IMR-90 (cell line): Measurements from ENCODE around the gene TP53I11. TPM values are rescaled to one million over a fixed set of nuclear protein-coding genes. Genes with fewer than 3 reads are reported as not detected.

Source experiments
- ATAC-seq: fragments of 200-7000 bp; cut with Tn5 transposase; 2 replicates; pipeline ENCODE4 v1.9.1; 2020; ENCODE audit warnings: low read depth, mild to moderate bottlenecking, moderate library complexity
- BruUV-seq: library from RNA; stranded (reverse); fragments of 400-500 nt; replicated peaks from 2 replicates; lab custom pipeline; 2021; lab: Mats Ljungman, UMichigan
- CTCF ChIA-PET: fragments of 300-600 bp; formaldehyde crosslinking; extraction: SDS; loops from one replicate; lab custom pipeline; 2021; ENCODE audit warnings: antibody characterized with exemption; lab: Yijun Ruan, JAX
- POLR2A ChIA-PET: fragments of 300-600 bp; sonication (Branson Sonifier 250); formaldehyde crosslinking; loops from one replicate; lab custom pipeline; 2022; ENCODE audit warnings: antibody characterized with exemption; ENCODE audit not compliant: unreplicated experiment; lab: Charles Lee
- DNase-seq: peaks from one replicate; pipeline ENCODE4 v3.0.0; 2013
- H2AFZ ChIP-seq: replicated peaks from 2 replicates; pipeline ENCODE3; 2013; ENCODE audit warnings: low read length, mild to moderate bottlenecking; ENCODE audit not compliant: poor library complexity
- H2AK5ac ChIP-seq: 2 replicates; pipeline ENCODE4 v1.6.1; 2013; ENCODE audit warnings: low read depth, low read length, inconsistent platforms
- H2AK9ac ChIP-seq: replicated peaks from 2 replicates; pipeline ENCODE3; 2013; ENCODE audit warnings: mild to moderate bottlenecking, low read depth, low read length, moderate library complexity; ENCODE audit not compliant: poor library complexity
- H2BK120ac ChIP-seq: 2 replicates; pipeline ENCODE4 v1.6.1; 2013; ENCODE audit warnings: low read depth, low read length, inconsistent platforms
- H2BK15ac ChIP-seq: 3 replicates; pipeline ENCODE4 v1.6.1; 2013; ENCODE audit warnings: low read depth, low read length, inconsistent platforms
- H2BK20ac ChIP-seq: 2 replicates; pipeline ENCODE4 v1.6.1; 2013; ENCODE audit warnings: low read depth, mild to moderate bottlenecking, inconsistent platforms, low read length, moderate library complexity
- H2BK5ac ChIP-seq: 2 replicates; pipeline ENCODE4 v1.6.1; 2013; ENCODE audit warnings: mild to moderate bottlenecking, low read depth, low read length, inconsistent platforms; ENCODE audit not compliant: poor library complexity, severe bottlenecking
- H3K14ac ChIP-seq: replicated peaks from 2 replicates; pipeline ENCODE4 v1.6.1; 2013; ENCODE audit warnings: low read depth, low read length, inconsistent platforms
- H3K18ac ChIP-seq: 2 replicates; pipeline ENCODE4 v1.6.1; 2013; ENCODE audit warnings: low read depth, low read length, control low read depth
- H3K23ac ChIP-seq: 2 replicates; pipeline ENCODE4 v1.6.1; 2013; ENCODE audit warnings: low read depth, low read length, inconsistent platforms
- H3K27ac ChIP-seq: 2 replicates; pipeline ENCODE4 v1.5.1; 2013; ENCODE audit warnings: mild to moderate bottlenecking, control low read depth, low read length; ENCODE audit not compliant: insufficient read depth
- H3K27me3 ChIP-seq: 2 replicates; pipeline ENCODE4 v1.6.1; 2013; ENCODE audit warnings: low read length; ENCODE audit not compliant: control insufficient read depth, insufficient read depth
- H3K36me3 ChIP-seq: 2 replicates; pipeline ENCODE4 v1.6.1; 2013; ENCODE audit warnings: low read length, mixed read lengths; ENCODE audit not compliant: control insufficient read depth, insufficient read depth
- H3K4ac ChIP-seq: 2 replicates; pipeline ENCODE4 v1.6.1; 2013; ENCODE audit warnings: low read depth, low read length, inconsistent platforms
- H3K4me1 ChIP-seq: 2 replicates; pipeline ENCODE4 v1.6.1; 2013; ENCODE audit warnings: low read length, mixed read lengths; ENCODE audit not compliant: control insufficient read depth, insufficient read depth
- H3K4me2 ChIP-seq: 2 replicates; pipeline ENCODE4 v1.6.1; 2013; ENCODE audit warnings: low read depth, mild to moderate bottlenecking, control low read depth, low read length, moderate library complexity
- H3K4me3 ChIP-seq: 2 replicates; pipeline ENCODE4 v1.5.1; 2013; ENCODE audit warnings: low read depth, mild to moderate bottlenecking, control low read depth, low read length, moderate library complexity; ENCODE audit not compliant: insufficient read depth
- H3K56ac ChIP-seq: 2 replicates; pipeline ENCODE4 v1.6.1; 2013; ENCODE audit warnings: low read length, inconsistent platforms; ENCODE audit not compliant: insufficient read depth; ENCODE audit errors: extremely low read depth
- H3K79me1 ChIP-seq, 2 experiments: 2 replicates each; pipeline ENCODE4 v1.6.1; 2013; ENCODE audit warnings: low read length in 2 of 2, inconsistent platforms in 1 of 2, low read depth in 1 of 2
- H3K9ac ChIP-seq: 2 replicates; pipeline ENCODE4 v1.6.1; 2013; ENCODE audit warnings: low read depth, low read length, control low read depth
- H3K9me1 ChIP-seq: 2 replicates; pipeline ENCODE4 v1.6.1; 2013; ENCODE audit warnings: low read length, inconsistent platforms; ENCODE audit not compliant: insufficient read depth
- H3K9me3 ChIP-seq: 2 replicates; pipeline ENCODE4 v1.6.1; 2013; ENCODE audit warnings: low read length; ENCODE audit not compliant: control insufficient read depth, insufficient read depth
- H4K20me1 ChIP-seq: 2 replicates; pipeline ENCODE4 v1.6.1; 2013; ENCODE audit warnings: low read length, inconsistent platforms; ENCODE audit not compliant: insufficient read depth
- H4K5ac ChIP-seq: 2 replicates; pipeline ENCODE4 v1.6.1; 2013; ENCODE audit warnings: mild to moderate bottlenecking, low read depth, low read length, control low read depth
- H4K8ac ChIP-seq, 2 experiments: 2 replicates each; pipeline ENCODE4 v1.6.1; 2013; ENCODE audit warnings: low read depth in 2 of 2, low read length in 2 of 2, control low read depth in 1 of 2, inconsistent platforms in 1 of 2
- H4K91ac ChIP-seq: 2 replicates; pipeline ENCODE4 v1.6.1; 2013; ENCODE audit warnings: low read depth, low read length, inconsistent platforms; ENCODE audit not compliant: insufficient read depth
- BHLHE40 ChIP-seq: fragments of 150-350 bp; IDR thresholded peaks from 2 replicates; pipeline ENCODE4 v1.6.1; 2016; ENCODE audit warnings: mild to moderate bottlenecking, low read depth, low read length
- CEBPB ChIP-seq: IDR thresholded peaks from 2 replicates; pipeline ENCODE4 v1.6.1; 2012; ENCODE audit warnings: low read depth, low read length, improper control_type of control experiment
- CHD1 ChIP-seq: IDR thresholded peaks from 2 replicates; pipeline ENCODE4 v1.6.1; 2012; ENCODE audit warnings: low read depth, low read length, improper control_type of control experiment
- CTCF ChIP-seq: conservative IDR thresholded peaks from 2 replicates; pipeline ENCODE4 v1.5.1; 2012; ENCODE audit warnings: mild to moderate bottlenecking, low read depth, low read length, improper control_type of control experiment
- ELK1 ChIP-seq: fragments of 150-350 bp; IDR thresholded peaks from 2 replicates; pipeline ENCODE4 v1.6.1; 2016; ENCODE audit warnings: low read depth, mild to moderate bottlenecking, low read length, moderate library complexity, borderline replicate concordance
- FOS ChIP-seq: fragments of 150-350 bp; IDR thresholded peaks from 2 replicates; pipeline ENCODE4 v1.6.1; 2016; ENCODE audit warnings: low read depth, low read length
- MAFK ChIP-seq: IDR thresholded peaks from 2 replicates; pipeline ENCODE4 v1.6.1; 2012; ENCODE audit warnings: low read depth, low read length, improper control_type of control experiment
- MAZ ChIP-seq: IDR thresholded peaks from 2 replicates; pipeline ENCODE4 v1.6.1; 2012; ENCODE audit warnings: low read depth, mild to moderate bottlenecking, low read length, improper control_type of control experiment, moderate library complexity, borderline replicate concordance
- MXI1 ChIP-seq: IDR thresholded peaks from 2 replicates; pipeline ENCODE4 v1.6.1; 2012; ENCODE audit warnings: low read depth, mild to moderate bottlenecking, low read length, moderate library complexity, borderline replicate concordance
- POLR2A ChIP-seq: IDR thresholded peaks from 2 replicates; pipeline ENCODE4 v1.6.1; 2012; ENCODE audit warnings: mild to moderate bottlenecking, low read depth, low read length
- RAD21 ChIP-seq: IDR thresholded peaks from 2 replicates; pipeline ENCODE4 v1.6.1; 2012; ENCODE audit warnings: low read length, improper control_type of control experiment
- RCOR1 ChIP-seq: IDR thresholded peaks from 2 replicates; pipeline ENCODE4 v1.6.1; 2012; ENCODE audit warnings: mild to moderate bottlenecking, low read length, improper control_type of control experiment; ENCODE audit not compliant: insufficient replicate concordance
- RFX5 ChIP-seq: IDR thresholded peaks from 2 replicates; pipeline ENCODE4 v1.8.0; 2012; ENCODE audit warnings: low read depth, mild to moderate bottlenecking, low read length, moderate library complexity
- SMC3 ChIP-seq: fragments of 150-350 bp; IDR thresholded peaks from 2 replicates; pipeline ENCODE4 v1.6.1; 2016; ENCODE audit warnings: low read depth, mild to moderate bottlenecking, antibody characterized with exemption, low read length, moderate library complexity
- WGBS, 2 experiments: methylation state at CpG; one replicate each; pipeline versions ENCODE4 v1.1.5 to v1.1.7; 2013; ENCODE audit warnings: missing lambda C conversion rate in 2 of 2; ENCODE audit not compliant: insufficient read length in 1 of 2; ENCODE audit errors: extremely low coverage in 2 of 2; 5-methylcytosine and 5-hydroxymethylcytosine counted together
- dilution Hi-C: fragments of 300-500 bp; cut with HindIII; formaldehyde crosslinking; loops from one replicate; pipeline ENCODE4 v1.14.3; 2018; ENCODE audit warnings: low sequenced_read_pairs; ENCODE audit not compliant: unreplicated experiment
- in situ Hi-C: fragments of 300-500 bp; cut with MboI; formaldehyde crosslinking; loops from 3 replicates; pipeline ENCODE4 v1.14.3; 2019; ENCODE audit warnings: low sequenced_read_pairs, inconsistent platforms, mixed read lengths
- intact Hi-C: fragments of 100-400 bp; cut with micrococcal nuclease; formaldehyde crosslinking; loops from 2 replicates; pipeline ENCODE4 v1.10.0; 2022
- polyA plus RNA-seq, 3 experiments: library from polyadenylated mRNA; depleted of rRNA; stranded (reverse); fragments of >200 nt; gene quantifications; 2 replicates each; pipeline ENCODE4 v1.2.3, GENCODE V29; 2012; ENCODE audit warnings: low replicate concordance in 1 of 3
- total RNA-seq: library from RNA; depleted of rRNA; stranded (reverse); fragments of >200 nt; gene quantifications from 2 replicates; pipeline ENCODE4 v1.2.3, GENCODE V29; 2012
- TF ChIP-seq, protein P1 (sequence below): fragments of 150-350 bp; IDR thresholded peaks from 2 replicates; pipeline ENCODE4 v1.6.1; 2017; ENCODE audit warnings: mild to moderate bottlenecking, antibody characterized with exemption, low read length, low read depth

Gene TP53I11
- total and polyA plus RNA-seq, 2 of the 4 experiments (the other 2 are of a cell fraction) = 3.9 to 22.0 TPM

DNA sequence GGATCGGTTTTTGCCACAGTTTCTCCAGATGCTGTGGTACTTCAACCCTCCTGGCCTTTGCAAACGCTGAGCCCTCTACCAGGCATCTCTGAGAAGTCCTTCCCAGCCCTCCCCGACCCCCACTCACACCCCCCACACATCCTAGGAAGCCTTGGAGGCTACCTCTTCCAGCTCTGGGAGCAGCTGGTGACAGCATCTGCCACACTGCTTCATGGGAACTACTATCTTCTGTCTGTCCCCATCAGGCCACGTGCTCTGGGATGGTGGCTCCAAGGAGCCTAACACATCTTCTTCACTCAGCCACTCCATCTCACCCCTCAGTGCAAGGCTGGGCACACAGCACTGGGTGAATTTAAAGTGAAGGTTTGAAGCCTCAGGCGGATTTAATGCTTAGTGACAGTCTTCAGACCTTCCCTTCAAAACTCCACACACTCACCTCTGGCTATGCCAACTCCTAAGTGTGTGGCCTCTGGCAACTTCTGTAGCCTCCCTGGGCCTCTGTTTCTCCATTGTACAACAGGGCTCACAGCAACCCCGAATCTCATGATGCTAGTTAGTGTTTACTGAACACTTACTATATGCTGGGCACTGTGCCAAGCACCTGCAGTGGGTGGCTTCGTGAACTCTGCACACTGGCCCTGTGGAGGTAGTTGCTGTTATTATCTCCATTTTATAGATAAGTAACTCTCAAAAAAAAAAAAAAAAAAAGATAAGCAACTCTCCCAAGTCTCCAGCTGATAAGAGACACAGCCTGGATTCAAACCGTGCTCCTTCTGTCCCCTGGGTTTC lies 7.3 kb upstream of the TP53I11 start:
- no peak overlapping the region for H3K27ac ChIP-seq
- dilution Hi-C loops = no loop called here
- BruUV-seq = no TSS peak
- intact Hi-C loops = loop anchor here (5.0 kb wide), 1 partner anchor 129 kb away; no protein-coding TSS in a partner anchor
- ATAC-seq = no peak
- no peak overlapping the region for H3K9ac ChIP-seq
- no peak overlapping the region for H3K4ac ChIP-seq
- H3K56ac ChIP-seq = no peak overlapping the region
- H3K14ac ChIP-seq = no peak overlapping the region
- no peak overlapping the region for H3K23ac ChIP-seq
- H2BK20ac ChIP-seq = no peak overlapping the region
- no peak overlapping the region for H2AK5ac ChIP-seq
- no peak overlapping the region for H2AFZ ChIP-seq
- in situ Hi-C loops = no loop called here
- peaks cover 22% of the 10 kb centered on the region; the same call in 1 of the 2 replicates for H3K27me3 ChIP-seq
- no peaks in the 10 kb centered on the region for H3K79me1 ChIP-seq
- H4K91ac ChIP-seq = no peak overlapping the region
- H4K8ac ChIP-seq = no peak overlapping the region
- no peak overlapping the region for H3K4me2 ChIP-seq
- peaks cover 5% of the 10 kb centered on the region for H3K9me1 ChIP-seq
- H3K9me3 ChIP-seq = no peaks in the 10 kb centered on the region
- ChIA-PET CTCF (no interaction called here), POLR2A (no interaction called here)
- no peak overlapping the region for H2AK9ac ChIP-seq
- no peak overlapping the region for H2BK5ac ChIP-seq
- H2BK120ac ChIP-seq = no peak overlapping the region
- no peak overlapping the region for H3K4me3 ChIP-seq
- H3K18ac ChIP-seq = no peak overlapping the region
- H3K4me1 ChIP-seq = peaks cover 9% of the 10 kb centered on the region
- DNase-seq = no peak
- H2BK15ac ChIP-seq = no peak overlapping the region
- no peaks in the 10 kb centered on the region for H3K36me3 ChIP-seq
- 43% methylated on average over 1 of the region's 8 CpGs; no CpG with 5 or more reads in 1 of the 2 experiments for WGBS, 2 experiments
- H4K5ac ChIP-seq = no peak overlapping the region
- no peaks in the 10 kb centered on the region for H4K20me1 ChIP-seq
- no peak for TF ChIP-seq FOS
- no peak for TF ChIP-seq RCOR1
- TF ChIP-seq SMC3 = no peak
- no peak for TF ChIP-seq MAFK
- TF ChIP-seq RFX5 = no peak
- TF ChIP-seq MXI1 = no peak
- TF ChIP-seq CEBPB = no peak
- TF ChIP-seq POLR2A = no peak
- TF ChIP-seq BHLHE40 = no peak
- TF ChIP-seq CHD1 = no peak
- no peak for TF ChIP-seq CTCF
- TF ChIP-seq, protein P1, sequence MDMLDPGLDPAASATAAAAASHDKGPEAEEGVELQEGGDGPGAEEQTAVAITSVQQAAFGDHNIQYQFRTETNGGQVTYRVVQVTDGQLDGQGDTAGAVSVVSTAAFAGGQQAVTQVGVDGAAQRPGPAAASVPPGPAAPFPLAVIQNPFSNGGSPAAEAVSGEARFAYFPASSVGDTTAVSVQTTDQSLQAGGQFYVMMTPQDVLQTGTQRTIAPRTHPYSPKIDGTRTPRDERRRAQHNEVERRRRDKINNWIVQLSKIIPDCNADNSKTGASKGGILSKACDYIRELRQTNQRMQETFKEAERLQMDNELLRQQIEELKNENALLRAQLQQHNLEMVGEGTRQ = no peak
- TF ChIP-seq MAZ = no peak
- no peak for TF ChIP-seq ELK1
- no peak for TF ChIP-seq RAD21
